Activated CD8-positive, alpha-beta memory T cell treated with anti-CD3 and anti-CD28 coated beads, Interleukin-2, amount 10 ng/mL, durations not matched to agents 7 days and 5 days (primary cell): ENCODE data around the gene SLC38A10. TPM values are rescaled to one million over a fixed set of nuclear protein-coding genes. Genes with fewer than 3 reads are reported as not detected.

Source experiments
- ATAC-seq: fragments of 150-1000 bp; cut with Tn5 transposase; one replicate; pipeline ENCODE4 v1.10.0; 2021; ENCODE audit warnings: moderate library complexity
- CTCF ChIA-PET: fragments of 350-600 bp; sonication (Branson Sonifier 250); formaldehyde crosslinking; loops from one replicate; lab custom pipeline; 2021; ENCODE audit warnings: antibody characterized with exemption; lab: Charles Lee
- DNase-seq: peaks from one replicate; pipeline ENCODE4 v3.0.0-alpha.2; 2020
- H3K27ac Mint-ChIP-seq: one replicate; pipeline ENCODE4 v1.8.0; 2021; ENCODE audit warnings: mild to moderate bottlenecking, mixed read lengths
- H3K27me3 Mint-ChIP-seq: one replicate; pipeline ENCODE4 v1.8.0; 2021; ENCODE audit warnings: mixed read lengths
- H3K36me3 Mint-ChIP-seq: one replicate; pipeline ENCODE4 v1.8.0; 2021; ENCODE audit warnings: mild to moderate bottlenecking, mixed read lengths
- H3K4me1 Mint-ChIP-seq: one replicate; pipeline ENCODE4 v1.8.0; 2021; ENCODE audit warnings: mixed read lengths
- H3K4me3 Mint-ChIP-seq: one replicate; pipeline ENCODE4 v1.8.0; 2021; ENCODE audit warnings: mild to moderate bottlenecking, moderate library complexity, mixed read lengths
- H3K9me3 Mint-ChIP-seq: one replicate; pipeline ENCODE4 v1.8.0; 2022; ENCODE audit warnings: low read depth, mixed read lengths
- total RNA-seq, 2 experiments: library from RNA; stranded (reverse); gene quantifications; one replicate each; pipeline ENCODE4 v1.2.3, GENCODE V29; 2021

Gene SLC38A10
- total RNA-seq, 2 experiments from 2014 or later: 81.7 to 88.7 TPM

DNA sequence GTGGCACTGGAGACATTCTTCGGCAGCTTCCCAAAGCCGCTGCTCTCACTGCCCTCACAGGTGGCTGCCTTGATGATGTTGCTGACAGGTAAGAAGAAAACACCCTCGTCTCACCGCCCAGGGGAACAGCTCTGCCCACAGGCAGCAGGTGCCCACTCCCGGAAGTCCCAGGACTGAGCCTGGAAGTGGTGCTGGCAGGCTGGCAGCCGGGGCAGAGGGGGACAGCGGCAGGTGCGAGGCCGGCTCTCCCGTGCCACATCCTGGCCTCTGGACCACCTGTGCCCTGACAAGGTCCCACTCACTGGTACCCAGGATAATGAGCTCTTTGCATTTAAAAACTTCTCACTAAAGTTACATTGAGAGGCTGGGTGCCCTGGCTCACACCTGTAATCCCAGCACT is 92.8 kb downstream of the SLC38A10 start:
- Mint-ChIP-seq H3K4me1 (no peaks in the 10 kb centered on the region), H3K36me3 (no peaks in the 10 kb centered on the region), H3K4me3 (no peak overlapping the region), H3K9me3 (no peaks in the 10 kb centered on the region), H3K27ac (no peak overlapping the region), H3K27me3 (no peaks in the 10 kb centered on the region)
- CTCF ChIA-PET: no interaction called here
- ATAC-seq (no peak), DNase-seq (no peak)

DNA sequence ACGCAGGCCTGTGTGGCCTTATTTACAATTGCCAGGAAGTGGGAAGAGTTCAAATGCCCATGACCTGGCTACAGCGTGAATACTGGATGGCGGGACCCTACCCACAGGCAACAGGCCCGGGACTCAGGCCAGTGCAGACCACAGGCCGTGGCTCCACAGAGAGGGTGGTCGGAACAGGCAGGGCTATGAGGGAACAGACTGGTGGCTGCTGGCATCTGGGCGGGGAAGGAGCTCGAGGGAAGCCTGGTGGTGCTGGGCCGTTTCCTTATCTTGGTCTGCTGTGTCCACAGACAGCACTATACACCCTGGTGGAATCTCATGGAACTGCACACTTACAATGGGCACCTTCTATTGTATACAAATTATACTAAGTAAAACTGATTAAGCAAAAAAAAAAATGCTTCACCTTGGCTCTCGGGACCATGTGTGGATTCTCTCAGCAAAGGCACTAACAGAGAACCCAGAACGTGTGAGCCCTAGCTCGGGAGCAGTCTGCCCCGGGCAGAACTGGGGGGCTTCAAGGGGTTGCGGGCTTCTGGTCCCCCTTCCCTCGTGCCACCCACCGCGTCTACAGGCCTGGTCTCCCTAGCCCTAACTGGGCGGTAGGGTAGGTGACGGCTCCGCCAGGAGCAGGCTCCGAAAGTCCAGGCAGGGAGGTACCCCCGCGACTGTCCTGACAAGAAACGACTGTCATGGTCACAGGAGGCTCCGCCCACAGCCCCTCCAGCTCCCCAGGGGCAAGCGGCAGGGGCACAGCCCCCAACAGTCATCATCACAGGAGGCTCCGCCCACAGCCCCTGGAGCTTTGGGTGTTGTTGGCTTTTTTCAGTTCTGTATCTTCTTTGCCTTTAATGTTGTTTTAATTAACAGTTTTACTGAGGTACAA is 94.2 kb downstream of the SLC38A10 start:
- no peak overlapping the region for H3K27ac Mint-ChIP-seq
- no peak for DNase-seq
- H3K4me1 Mint-ChIP-seq: no peaks in the 10 kb centered on the region
- H3K9me3 Mint-ChIP-seq: no peaks in the 10 kb centered on the region
- CTCF ChIA-PET: no interaction called here
- no peaks in the 10 kb centered on the region for H3K27me3 Mint-ChIP-seq
- ATAC-seq: peak; percentile 59
- no peaks in the 10 kb centered on the region for H3K36me3 Mint-ChIP-seq
- no peak overlapping the region for H3K4me3 Mint-ChIP-seq

DNA sequence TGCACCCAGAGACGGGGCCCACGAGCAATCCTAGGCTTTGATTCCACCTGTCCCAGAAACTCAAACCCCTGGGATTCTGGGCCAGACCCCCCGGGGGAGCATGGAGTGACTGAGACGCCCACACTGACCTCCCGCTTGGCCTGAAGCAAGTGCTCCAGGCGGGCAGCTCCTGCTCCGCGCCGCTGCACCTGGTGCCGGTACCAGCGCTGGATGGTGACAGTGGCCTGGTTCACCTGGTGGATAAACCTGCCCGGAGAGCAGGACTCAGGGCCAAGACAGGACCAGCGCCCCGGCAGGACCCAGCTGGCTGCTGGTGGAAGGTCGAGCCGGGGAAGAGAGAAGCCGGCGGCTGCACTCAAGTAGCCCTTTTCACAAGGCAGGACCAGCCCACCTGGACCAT is 94.9 kb downstream of the SLC38A10 start:
- no peaks in the 10 kb centered on the region for H3K9me3 Mint-ChIP-seq
- ATAC-seq: no peak
- H3K36me3 Mint-ChIP-seq: no peaks in the 10 kb centered on the region
- no peak for DNase-seq
- no peaks in the 10 kb centered on the region for H3K27me3 Mint-ChIP-seq
- no peaks in the 10 kb centered on the region for H3K4me1 Mint-ChIP-seq
- H3K27ac Mint-ChIP-seq: no peak overlapping the region
- H3K4me3 Mint-ChIP-seq: no peak overlapping the region
- CTCF ChIA-PET: no interaction called here

DNA sequence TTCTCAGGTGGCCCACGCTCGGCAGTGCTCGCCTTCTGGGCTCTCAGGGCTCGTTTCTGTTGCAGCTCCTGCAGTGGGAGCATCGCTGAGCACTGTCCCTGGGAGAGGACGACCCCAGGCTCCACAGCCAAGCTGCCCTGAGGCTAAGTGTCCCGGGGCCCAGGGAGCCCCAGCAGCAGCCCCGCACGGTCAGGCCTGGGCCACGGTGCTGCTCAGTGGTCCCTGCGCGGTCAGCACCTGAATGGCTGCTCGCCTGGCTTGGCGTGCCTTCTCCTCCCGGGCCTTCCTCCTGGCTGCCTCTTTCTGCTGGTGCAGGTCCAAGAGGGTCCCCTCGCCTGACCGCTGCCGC is 95.7 kb downstream of the SLC38A10 start:
- CTCF ChIA-PET: no interaction called here
- no peaks in the 10 kb centered on the region for H3K4me1 Mint-ChIP-seq
- no peak overlapping the region for H3K4me3 Mint-ChIP-seq
- no peaks in the 10 kb centered on the region for H3K27me3 Mint-ChIP-seq
- H3K36me3 Mint-ChIP-seq: no peaks in the 10 kb centered on the region
- no peak overlapping the region for H3K27ac Mint-ChIP-seq
- H3K9me3 Mint-ChIP-seq: no peaks in the 10 kb centered on the region
- ATAC-seq (no peak), DNase-seq (no peak)

DNA sequence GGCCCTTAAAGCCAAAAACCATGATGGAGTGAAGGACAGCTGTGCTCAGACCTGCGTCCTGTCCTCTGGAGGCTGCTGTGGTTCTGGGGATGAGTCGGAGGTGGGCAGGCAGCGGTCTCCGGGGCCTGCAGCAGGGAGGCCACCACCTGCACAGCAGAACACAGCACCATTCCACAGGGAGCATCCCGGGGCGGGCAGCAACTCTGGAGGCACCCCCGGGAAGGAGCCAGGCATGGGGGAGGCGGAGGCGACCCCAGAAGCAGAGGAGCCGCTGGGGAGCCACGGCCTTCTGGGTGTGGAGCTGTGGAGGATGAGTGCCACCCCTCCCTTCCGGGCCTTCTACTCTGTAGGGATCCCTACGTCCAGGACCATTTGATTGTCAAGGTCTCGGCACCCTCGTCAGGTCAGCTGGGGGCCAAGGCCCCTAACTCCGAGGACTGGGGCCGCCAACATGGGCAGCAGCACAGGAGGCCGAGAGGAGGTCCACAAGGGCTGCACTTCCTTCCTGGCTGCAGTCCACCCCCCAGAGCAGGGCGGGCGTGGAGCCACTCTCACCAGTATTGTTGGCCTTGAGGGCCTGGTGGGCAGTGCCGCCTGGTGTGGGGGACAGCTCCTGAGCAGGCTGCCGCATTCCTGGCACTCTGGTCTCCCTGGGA is 96.2 kb downstream of the SLC38A10 start:
- ATAC-seq: no peak
- no peaks in the 10 kb centered on the region for H3K27me3 Mint-ChIP-seq
- no peaks in the 10 kb centered on the region for H3K4me1 Mint-ChIP-seq
- no peak for DNase-seq
- H3K9me3 Mint-ChIP-seq: no peaks in the 10 kb centered on the region
- CTCF ChIA-PET: interaction anchor here (0.6 kb wide), 1 partner anchor 55 kb away, joined by 3 read pairs; no protein-coding TSS in a partner anchor
- H3K27ac Mint-ChIP-seq: no peak overlapping the region
- no peaks in the 10 kb centered on the region for H3K36me3 Mint-ChIP-seq
- H3K4me3 Mint-ChIP-seq: no peak overlapping the region

DNA sequence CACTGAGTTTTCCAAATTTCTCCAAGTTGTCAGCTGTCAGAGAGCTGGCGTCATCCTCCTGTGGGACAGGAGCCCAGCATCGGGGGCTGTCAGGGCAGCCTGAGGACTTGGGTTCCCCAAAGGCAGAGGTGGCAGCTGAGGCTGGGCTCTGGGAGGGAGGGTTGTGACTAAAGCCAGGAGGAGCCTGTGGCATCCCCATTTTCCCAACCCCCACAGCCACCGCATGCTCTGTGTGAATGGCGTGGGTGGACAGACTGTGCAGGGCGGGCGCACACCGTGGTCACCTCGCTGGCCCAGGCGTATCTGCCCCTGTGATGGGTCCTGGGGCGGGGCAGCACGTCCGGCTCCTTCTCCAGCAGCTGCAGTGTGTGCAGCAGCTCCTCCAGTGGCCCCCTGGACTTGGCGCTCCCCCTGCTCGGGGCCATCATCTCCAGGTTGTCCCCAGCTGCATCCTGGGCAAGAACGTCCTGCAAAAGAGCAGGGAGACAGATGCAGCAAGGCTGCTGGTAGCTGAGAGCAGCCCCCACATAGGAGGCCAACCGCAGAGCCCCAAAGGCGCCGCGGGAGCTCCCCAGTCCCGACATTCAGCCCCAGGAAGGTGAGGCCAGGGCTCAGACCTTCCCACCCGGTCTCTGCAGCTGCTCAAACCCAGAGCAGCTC is 97.1 kb downstream of the SLC38A10 start:
- no peak for ATAC-seq
- no peaks in the 10 kb centered on the region for H3K9me3 Mint-ChIP-seq
- H3K27me3 Mint-ChIP-seq: no peaks in the 10 kb centered on the region
- no peaks in the 10 kb centered on the region for H3K36me3 Mint-ChIP-seq
- no peaks in the 10 kb centered on the region for H3K4me1 Mint-ChIP-seq
- no peak for DNase-seq
- no peak overlapping the region for H3K27ac Mint-ChIP-seq
- CTCF ChIA-PET: no interaction called here
- no peak overlapping the region for H3K4me3 Mint-ChIP-seq

DNA sequence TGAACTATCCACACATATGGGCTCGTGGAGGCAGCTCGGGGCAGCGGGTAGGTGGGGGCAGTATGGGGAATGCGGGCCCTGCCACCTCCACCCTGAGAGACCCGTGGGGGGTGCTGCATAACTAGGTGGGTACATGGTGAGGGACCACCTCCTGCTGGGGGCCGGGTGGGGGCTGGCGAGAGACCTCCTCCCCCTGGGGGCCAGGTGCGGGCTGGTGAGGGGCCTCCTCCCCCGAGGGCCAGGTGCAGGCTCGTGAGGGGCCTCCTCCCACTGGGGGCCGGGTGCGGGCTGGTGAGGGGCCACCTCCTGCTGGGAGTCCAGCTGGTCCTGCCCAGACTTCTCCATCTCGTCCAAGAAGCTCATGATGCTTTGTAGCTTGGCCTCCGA is 97.7 kb downstream of the SLC38A10 start:
- Mint-ChIP-seq H3K36me3 (no peaks in the 10 kb centered on the region), H3K4me1 (no peaks in the 10 kb centered on the region)
- ATAC-seq: no peak

DNA sequence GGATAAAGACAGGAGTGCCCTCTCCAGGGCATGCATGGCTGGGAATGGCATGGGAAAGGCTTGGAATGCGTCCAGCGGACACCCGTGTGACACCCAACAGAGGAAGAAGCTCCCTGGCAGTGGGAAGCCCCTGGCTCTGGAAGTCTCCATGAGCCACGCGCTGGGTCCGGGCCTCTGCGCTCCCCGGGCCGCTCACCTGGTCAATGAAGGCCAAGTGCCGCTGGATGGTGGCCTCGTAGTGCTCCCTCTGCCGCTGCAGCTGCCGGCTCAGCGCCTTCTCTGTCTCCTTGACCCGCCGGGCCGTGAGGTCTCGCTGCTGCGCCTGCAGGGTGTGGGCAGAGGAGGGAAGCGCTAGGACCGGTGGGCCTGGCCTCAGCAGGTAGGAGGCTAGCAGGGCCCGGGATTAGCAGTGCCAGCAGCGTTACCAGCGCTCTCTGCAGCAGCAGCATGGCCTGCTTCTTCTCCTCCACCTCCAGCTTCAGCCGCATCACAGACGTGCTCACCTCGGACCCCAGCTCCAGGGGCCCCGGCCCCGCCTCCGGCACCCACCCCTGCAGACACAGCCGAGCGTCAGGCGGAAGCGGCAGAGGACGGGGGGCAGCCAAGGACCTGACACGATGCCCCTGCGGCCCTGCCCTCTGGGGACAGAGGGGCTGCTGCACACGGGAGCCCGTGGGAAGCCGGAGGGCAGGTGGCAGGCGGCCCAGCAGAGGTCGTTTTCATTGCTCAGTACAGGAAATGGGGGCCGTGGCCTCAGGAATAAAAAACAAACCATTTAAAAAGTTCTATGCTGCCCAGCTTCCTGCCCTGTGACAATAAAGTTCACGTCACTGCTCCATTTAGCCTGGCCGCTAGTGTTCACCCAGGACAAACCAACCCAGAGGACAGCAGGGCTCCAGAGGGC is 98.3 kb downstream of the SLC38A10 start:
- CTCF ChIA-PET: no interaction called here

More for the DNA sequence above, 97.7 kb downstream of the SLC38A10 start:
- Mint-ChIP-seq H3K4me3 (no peak overlapping the region), H3K27me3 (no peaks in the 10 kb centered on the region), H3K9me3 (no peaks in the 10 kb centered on the region), H3K27ac (no peak overlapping the region)
- CTCF ChIA-PET: no interaction called here
- DNase-seq: no peak

DNA sequence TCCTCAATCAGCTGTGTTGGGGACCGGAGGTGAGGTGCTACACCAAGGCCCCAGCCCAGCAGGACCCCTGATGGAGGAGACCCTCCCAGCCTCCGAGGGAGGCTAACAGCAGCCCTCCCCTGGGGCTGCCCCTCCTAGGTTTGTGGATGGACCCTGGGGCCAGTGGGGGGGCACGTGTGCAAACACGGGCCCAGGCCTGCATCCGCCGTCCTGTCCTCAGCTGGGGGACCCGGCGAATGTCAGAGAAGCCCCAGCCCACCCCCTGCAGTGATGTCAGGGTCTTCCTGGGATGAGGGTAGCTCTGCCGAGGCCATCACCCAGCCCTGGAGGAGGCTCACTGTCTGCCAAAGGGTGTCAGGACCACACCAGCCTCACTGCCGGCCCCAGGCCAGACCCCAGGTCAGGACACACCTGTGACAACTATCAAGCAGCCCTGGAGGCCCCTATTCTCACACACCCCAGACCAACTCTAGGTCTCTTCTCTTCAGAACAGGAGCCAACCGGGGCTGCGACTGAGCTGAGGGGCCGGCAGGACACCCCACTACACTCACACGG is 99.1 kb downstream of the SLC38A10 start:
- H3K4me1 Mint-ChIP-seq: no peaks in the 10 kb centered on the region

More for the DNA sequence above, 98.3 kb downstream of the SLC38A10 start:
- Mint-ChIP-seq H3K4me1 (no peaks in the 10 kb centered on the region), H3K27ac (no peak overlapping the region), H3K27me3 (no peaks in the 10 kb centered on the region), H3K9me3 (no peaks in the 10 kb centered on the region), H3K36me3 (no peaks in the 10 kb centered on the region), H3K4me3 (no peak overlapping the region)
- no peak for ATAC-seq
- no peak for DNase-seq

More for the DNA sequence above, 99.1 kb downstream of the SLC38A10 start:
- Mint-ChIP-seq H3K4me3 (no peak overlapping the region), H3K27me3 (no peaks in the 10 kb centered on the region), H3K9me3 (no peaks in the 10 kb centered on the region), H3K36me3 (no peaks in the 10 kb centered on the region), H3K27ac (no peak overlapping the region)
- CTCF ChIA-PET: no interaction called here
- ATAC-seq: no peak
- no peak for DNase-seq

Other genes starting within 250 kb of the SLC38A10 start
- not detected for gene PVALEF, start 129.8 kb downstream of the SLC38A10 start, total RNA-seq
- gene AATK, start 129.1 kb downstream of the SLC38A10 start, total RNA-seq: under 1 TPM; 0.06 to 0.26 TPM
- gene CEP131, start 72.3 kb downstream of the SLC38A10 start, total RNA-seq: 10 to 100 TPM; 13.6 to 20.6 TPM
- gene TEPSIN, start 56.3 kb downstream of the SLC38A10 start, total RNA-seq: 10 to 100 TPM; 53.6 to 56.3 TPM
- gene NDUFAF8, start 56.0 kb downstream of the SLC38A10 start, total RNA-seq: 10 to 100 TPM; 41.6 to 53.7 TPM
- gene BAHCC1, start 100.2 kb upstream of the SLC38A10 start, total RNA-seq: under 1 TPM; 0.23 to 0.64 TPM
- 1,000 to 10,000 TPM; 3,566 to 4,759 TPM for gene ACTG1, start 217.5 kb upstream of the SLC38A10 start, total RNA-seq
- under 1 TPM; 0.41 to 0.56 TPM for gene FSCN2, start 233.1 kb upstream of the SLC38A10 start, total RNA-seq